ENCODE results near the gene SORCS2. TPM values are rescaled to one million over a fixed set of nuclear protein-coding genes. Genes with fewer than 3 reads are reported as not detected.

Gene SORCS2
- total RNA-seq, 1 experiment from 2014 or later, result 0.06 TPM

DNA sequence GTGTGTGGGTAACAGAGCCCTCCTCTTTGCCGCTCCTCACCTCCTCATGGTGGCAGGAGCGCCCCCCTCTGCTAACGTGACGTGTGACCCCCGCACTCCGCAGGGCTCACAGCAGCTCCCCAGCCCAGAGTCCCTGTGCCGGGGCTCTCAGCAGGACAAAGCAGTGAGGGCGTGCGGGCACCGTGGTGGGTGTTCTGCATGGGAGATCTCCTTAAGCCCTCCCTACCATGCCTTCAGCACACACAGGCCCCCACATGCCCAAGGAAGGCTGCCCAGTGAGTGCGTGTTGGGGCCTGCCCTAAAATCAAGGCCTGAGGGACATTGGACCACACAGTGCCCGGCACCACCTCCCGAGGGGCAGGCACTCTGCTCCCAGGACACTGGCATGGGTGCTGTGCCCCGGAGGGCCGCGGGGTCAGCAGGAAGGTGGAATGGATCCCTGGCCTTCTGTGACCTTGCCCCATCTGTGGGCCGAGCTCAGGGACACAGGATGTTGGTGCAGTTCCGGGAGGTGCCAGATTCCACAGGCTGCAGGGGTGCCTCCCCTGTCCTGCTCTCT, 232.3 kb downstream of the SORCS2 start:
- Histone ChIP-seq H3K27me3 (replicated peaks; ENCODE audit: insufficient read depth, low read depth, low read length, poor library complexity) (no peaks in the 10 kb centered on the region), H3K27ac (ENCODE audit: low read depth, low read length, poor library complexity, severe bottlenecking) (no peak overlapping the region), H3K36me3 (ENCODE audit: insufficient read depth, low read length, poor library complexity, severe bottlenecking) (no peaks in the 10 kb centered on the region), H3K4me3 (ENCODE audit: low read depth, low read length, poor library complexity, severe bottlenecking) (no peak overlapping the region), H3K9me3 (ENCODE audit: low read depth, low read length, poor library complexity, severe bottlenecking) (no peaks in the 10 kb centered on the region), H3K4me1 (ENCODE audit: insufficient read depth, low read length, poor library complexity, severe bottlenecking) (no peaks in the 10 kb centered on the region)
- intact Hi-C loops (cut with micrococcal nuclease; ENCODE audit: unreplicated experiment), result no loop called here
- DNase-seq (ENCODE audit: low spot score), result no peak
- ChIA-PET CTCF (no interaction called here), POLR2A (ENCODE audit: low non-redundant PET) (no interaction called here)
- TF ChIP-seq, protein P1, sequence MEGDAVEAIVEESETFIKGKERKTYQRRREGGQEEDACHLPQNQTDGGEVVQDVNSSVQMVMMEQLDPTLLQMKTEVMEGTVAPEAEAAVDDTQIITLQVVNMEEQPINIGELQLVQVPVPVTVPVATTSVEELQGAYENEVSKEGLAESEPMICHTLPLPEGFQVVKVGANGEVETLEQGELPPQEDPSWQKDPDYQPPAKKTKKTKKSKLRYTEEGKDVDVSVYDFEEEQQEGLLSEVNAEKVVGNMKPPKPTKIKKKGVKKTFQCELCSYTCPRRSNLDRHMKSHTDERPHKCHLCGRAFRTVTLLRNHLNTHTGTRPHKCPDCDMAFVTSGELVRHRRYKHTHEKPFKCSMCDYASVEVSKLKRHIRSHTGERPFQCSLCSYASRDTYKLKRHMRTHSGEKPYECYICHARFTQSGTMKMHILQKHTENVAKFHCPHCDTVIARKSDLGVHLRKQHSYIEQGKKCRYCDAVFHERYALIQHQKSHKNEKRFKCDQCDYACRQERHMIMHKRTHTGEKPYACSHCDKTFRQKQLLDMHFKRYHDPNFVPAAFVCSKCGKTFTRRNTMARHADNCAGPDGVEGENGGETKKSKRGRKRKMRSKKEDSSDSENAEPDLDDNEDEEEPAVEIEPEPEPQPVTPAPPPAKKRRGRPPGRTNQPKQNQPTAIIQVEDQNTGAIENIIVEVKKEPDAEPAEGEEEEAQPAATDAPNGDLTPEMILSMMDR (conservative IDR thresholded peaks at IDR 0.05; ENCODE audit: low read depth, low read length), result no peak
- no TSS peak for BruUV-seq (replicated peaks)

DNA sequence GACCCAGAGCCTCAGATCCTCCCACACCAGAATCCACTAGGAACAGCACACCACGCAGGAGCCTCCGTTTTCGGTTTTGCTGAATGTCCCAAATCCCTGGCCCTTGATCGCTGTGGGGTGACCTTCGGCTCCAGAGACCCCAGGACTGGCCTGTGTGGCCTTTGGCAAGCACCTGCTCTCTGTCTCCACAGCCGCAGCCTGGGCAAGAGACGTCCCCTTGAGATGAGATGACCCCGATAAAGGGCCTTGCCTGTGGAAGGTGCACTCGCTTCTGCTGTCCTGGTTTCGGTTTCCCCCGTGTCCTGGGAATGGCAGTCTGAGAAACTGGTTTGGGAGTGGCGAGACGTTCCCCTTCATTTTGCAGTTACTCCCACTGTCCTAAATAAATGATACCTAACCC, 232.8 kb downstream of the SORCS2 start:
- Histone ChIP-seq H3K9me3 (ENCODE audit: low read depth, low read length, poor library complexity, severe bottlenecking) (no peaks in the 10 kb centered on the region), H3K4me1 (ENCODE audit: insufficient read depth, low read length, poor library complexity, severe bottlenecking) (no peaks in the 10 kb centered on the region), H3K36me3 (ENCODE audit: insufficient read depth, low read length, poor library complexity, severe bottlenecking) (no peaks in the 10 kb centered on the region), H3K27ac (ENCODE audit: low read depth, low read length, poor library complexity, severe bottlenecking) (no peak overlapping the region), H3K4me3 (ENCODE audit: low read depth, low read length, poor library complexity, severe bottlenecking) (no peak overlapping the region), H3K27me3 (replicated peaks; ENCODE audit: insufficient read depth, low read depth, low read length, poor library complexity) (no peaks in the 10 kb centered on the region)
- ChIA-PET POLR2A (ENCODE audit: low non-redundant PET) (no interaction called here), CTCF (interaction anchor here (0.6 kb wide), 1 partner anchor 206 kb away, joined by 3 read pairs; no protein-coding TSS in a partner anchor)
- TF ChIP-seq EZH2 (IDR thresholded peaks at IDR 0.05; ENCODE audit: borderline replicate concordance, low read depth, low read length, poor library complexity, severe bottlenecking), result no peak
- TF ChIP-seq, protein P1 (conservative IDR thresholded peaks at IDR 0.05; ENCODE audit: low read depth, low read length), result no peak
- no peak for DNase-seq (ENCODE audit: low spot score)
- no TSS peak for BruUV-seq (replicated peaks)
- intact Hi-C loops (cut with micrococcal nuclease; ENCODE audit: unreplicated experiment), result no loop called here

DNA sequence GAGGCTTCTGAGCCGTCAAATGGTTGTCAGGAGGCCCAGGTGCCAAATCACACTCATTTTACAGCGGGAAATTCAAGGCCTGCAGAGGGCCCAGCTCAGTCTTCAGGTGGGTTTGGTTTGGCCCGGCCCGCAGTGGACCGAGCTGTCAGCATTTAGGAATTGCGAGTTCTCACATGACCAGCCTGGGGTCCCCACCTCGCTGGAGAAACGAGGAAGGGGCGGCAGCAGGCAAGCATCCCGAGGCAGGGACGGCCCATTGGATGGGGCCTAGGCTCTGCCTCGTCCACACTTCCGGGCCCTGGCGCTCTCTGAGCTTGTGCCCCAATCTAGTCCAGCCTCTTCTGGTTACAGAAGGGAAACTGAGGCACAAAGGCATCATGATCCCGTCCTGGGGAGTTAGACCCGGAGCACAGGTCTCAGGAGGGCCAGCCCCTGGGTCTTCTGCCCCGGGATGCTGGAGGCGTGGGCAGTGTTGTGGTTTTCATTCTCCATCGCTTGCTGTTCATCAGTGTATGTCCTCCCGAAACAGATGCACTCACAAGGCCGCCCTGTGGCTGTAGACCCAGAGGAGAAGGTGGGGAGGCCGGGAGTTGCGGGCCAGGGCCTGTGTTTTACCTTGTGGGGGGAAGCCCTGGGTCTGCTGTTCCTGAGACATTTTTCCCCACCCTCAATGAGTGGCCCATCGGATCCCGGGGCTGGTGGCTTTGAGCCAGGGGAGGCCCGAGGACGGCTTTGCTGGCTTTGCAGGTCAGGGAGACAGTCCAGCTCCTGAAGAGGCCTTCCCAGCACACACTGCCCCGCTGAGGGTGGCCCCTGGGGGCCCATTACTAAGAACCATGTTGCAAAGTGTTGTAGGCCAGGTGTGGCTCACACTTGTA, 233.5 kb downstream of the SORCS2 start:
- POLR2A ChIA-PET (ENCODE audit: low non-redundant PET), result no interaction called here
- BruUV-seq (replicated peaks), result no TSS peak
- Histone ChIP-seq H3K27ac (ENCODE audit: low read depth, low read length, poor library complexity, severe bottlenecking) (no peak overlapping the region), H3K9me3 (ENCODE audit: low read depth, low read length, poor library complexity, severe bottlenecking) (no peaks in the 10 kb centered on the region), H3K36me3 (ENCODE audit: insufficient read depth, low read length, poor library complexity, severe bottlenecking) (no peaks in the 10 kb centered on the region), H3K4me3 (ENCODE audit: low read depth, low read length, poor library complexity, severe bottlenecking) (no peak overlapping the region), H3K27me3 (replicated peaks; ENCODE audit: insufficient read depth, low read depth, low read length, poor library complexity) (no peaks in the 10 kb centered on the region), H3K4me1 (ENCODE audit: insufficient read depth, low read length, poor library complexity, severe bottlenecking) (no peaks in the 10 kb centered on the region)
- CTCF ChIA-PET, result interaction anchor here (0.6 kb wide), 1 partner anchor 205 kb away, joined by 3 read pairs; no protein-coding TSS in a partner anchor
- DNase-seq (ENCODE audit: low spot score), result no peak
- TF ChIP-seq EZH2 (IDR thresholded peaks at IDR 0.05; ENCODE audit: borderline replicate concordance, low read depth, low read length, poor library complexity, severe bottlenecking), result no peak
- TF ChIP-seq, protein P1 (conservative IDR thresholded peaks at IDR 0.05; ENCODE audit: low read depth, low read length), result no peak
- intact Hi-C loops (cut with micrococcal nuclease; ENCODE audit: unreplicated experiment), result no loop called here

Measured in A673 (cell line).